ENCODE data around the gene GP2.

GP2 gene

GRCh38 chr16:20306401-20306800 is 20.9 kb downstream of the GP2 start:
- no peak for DNase-seq (ENCODE audit: low spot score)

GRCh38 chr16:20303012-20303411 is 24.3 kb downstream of the GP2 start:
- DNase-seq (ENCODE audit: low spot score) = no peak

- no peak for DNase-seq (ENCODE audit: low spot score)
These were observed 24.9 kb downstream of the GP2 start for GRCh38 chr16:20302389-20302788.

- no peak for DNase-seq (ENCODE audit: low spot score)
These were observed 25.5 kb downstream of the GP2 start for GRCh38 chr16:20301840-20302239.

- peak; percentile 75 for DNase-seq (ENCODE audit: low spot score)
These were observed 26.8 kb downstream of the GP2 start for GRCh38 chr16:20300312-20301097.

- no peak for DNase-seq (ENCODE audit: low spot score)
These were observed 28.9 kb downstream of the GP2 start for GRCh38 chr16:20298452-20298851.

- no peak for DNase-seq (ENCODE audit: low spot score)
These were observed 35.8 kb downstream of the GP2 start for GRCh38 chr16:20291208-20292206.

- no peak for DNase-seq (ENCODE audit: low spot score)
These were observed 37.7 kb downstream of the GP2 start for GRCh38 chr16:20289571-20289970.

GRCh38 chr16:20285993-20286499 is 41.3 kb downstream of the GP2 start:
- DNase-seq (ENCODE audit: low spot score) = peak; percentile 25

- DNase-seq (ENCODE audit: low spot score) = no peak
These were observed 47.1 kb downstream of the GP2 start for GRCh38 chr16:20280259-20280658.

GRCh38 chr16:20271893-20272292 is 55.4 kb downstream of the GP2 start:
- no peak for DNase-seq (ENCODE audit: low spot score)

GRCh38 chr16:20268409-20268808 is 58.9 kb downstream of the GP2 start:
- DNase-seq (ENCODE audit: low spot score) = no peak

GRCh38 chr16:20265019-20265418 is 62.3 kb downstream of the GP2 start:
- DNase-seq (ENCODE audit: low spot score) = no peak

GRCh38 chr16:20263138-20263855 is 64.0 kb downstream of the GP2 start:
- DNase-seq (ENCODE audit: low spot score) = no peak

- no peak for DNase-seq (ENCODE audit: low spot score)
These were observed 65.1 kb downstream of the GP2 start for GRCh38 chr16:20262248-20262647.

GRCh38 chr16:20260215-20261009 is 66.9 kb downstream of the GP2 start:
- no peak for DNase-seq (ENCODE audit: low spot score)

Data from D341Med (cell line).